Glomerular visceral epithelial cell (primary cell): ENCODE data around the gene NR5A2.

Source experiments
- DNase-seq: peaks from one replicate; pipeline ENCODE4 v3.0.0-alpha.2; 2016; ENCODE audit errors: extremely low spot score

The NR5A2 gene

DNA sequence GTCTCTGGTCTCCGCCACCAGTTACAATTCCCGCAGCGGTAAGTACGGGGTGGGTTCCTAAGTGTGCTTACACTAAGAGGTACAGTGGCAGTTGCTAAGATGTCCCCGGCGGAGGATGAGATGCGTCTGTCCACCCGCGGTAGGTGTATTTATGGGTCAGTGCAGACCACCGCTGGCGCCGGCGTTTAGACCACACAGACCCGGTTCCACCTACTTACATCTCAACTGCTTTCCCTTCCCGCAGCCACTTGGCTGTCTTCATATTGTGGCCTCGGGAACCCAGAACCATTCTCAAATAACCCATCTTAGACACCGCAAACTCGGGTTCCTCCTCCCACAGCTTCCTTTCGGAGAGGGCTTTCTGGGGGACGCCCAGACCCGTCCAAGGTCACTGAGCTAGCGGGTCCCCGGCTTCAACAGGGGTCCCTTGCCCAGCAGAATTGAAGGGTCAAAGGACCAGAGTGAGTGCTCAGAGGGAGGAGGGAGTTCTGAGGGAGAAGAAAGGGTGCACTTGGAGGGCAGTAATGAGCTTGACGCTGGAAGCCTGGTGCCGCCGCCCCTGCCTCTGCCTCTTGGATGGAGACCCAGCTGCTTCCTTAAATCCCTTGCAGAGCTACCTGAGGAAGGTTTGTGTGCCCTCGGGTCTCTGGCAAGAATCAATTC, 8.6 kb downstream of the NR5A2 start:
- DNase-seq: no peak

DNA sequence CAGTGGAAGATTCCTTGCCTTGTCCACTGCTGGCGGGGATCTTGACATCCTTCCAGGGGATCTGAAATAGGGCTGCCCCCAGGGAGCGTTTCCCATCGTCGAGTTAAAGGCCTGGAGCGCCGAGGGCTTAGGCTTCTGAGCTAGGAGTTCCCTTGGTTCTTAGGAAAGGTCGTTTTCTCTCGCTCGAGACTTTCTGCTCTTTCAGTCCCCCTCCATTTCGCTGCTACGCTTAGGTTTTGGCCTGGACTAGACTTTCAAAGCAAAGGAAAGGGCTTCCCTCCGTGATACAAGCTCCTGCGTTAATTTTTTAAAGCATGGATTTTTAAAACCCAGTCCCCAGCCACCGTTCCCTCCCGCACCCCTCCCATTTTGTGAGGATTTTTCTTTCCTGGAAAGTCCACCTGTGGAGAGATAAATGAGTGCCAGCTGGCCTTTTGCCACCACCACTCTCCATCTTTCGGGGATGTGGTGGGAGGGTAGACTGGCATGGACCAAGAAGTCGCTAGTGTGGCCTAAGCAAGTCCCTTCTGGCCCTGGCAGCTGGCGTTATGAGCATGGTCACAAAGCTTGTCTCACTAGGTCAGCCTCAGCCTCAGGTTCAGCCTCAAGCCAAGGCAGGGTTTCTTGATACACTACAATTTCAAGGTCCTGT, 9.2 kb downstream of the NR5A2 start:
- DNase-seq: no peak

DNA sequence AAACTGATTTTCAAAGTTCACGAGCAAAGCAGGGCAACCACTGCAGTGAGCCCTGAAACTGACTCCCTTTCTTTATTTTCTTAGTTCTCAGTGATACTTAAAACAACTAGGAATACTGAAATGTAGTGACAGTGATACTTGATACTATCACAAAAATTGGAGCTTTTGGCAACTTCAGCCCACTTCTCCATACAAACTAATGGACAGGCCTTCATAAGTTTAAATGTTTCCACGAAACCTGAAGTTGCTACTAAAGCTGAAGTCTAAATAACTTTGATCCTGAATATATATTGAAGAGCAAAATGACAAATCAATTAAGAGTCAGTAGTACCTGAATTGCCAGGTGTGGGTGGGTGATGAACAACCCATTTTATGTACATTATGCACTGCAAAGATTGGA, 10.0 kb downstream of the NR5A2 start:
- DNase-seq: no peak

DNA sequence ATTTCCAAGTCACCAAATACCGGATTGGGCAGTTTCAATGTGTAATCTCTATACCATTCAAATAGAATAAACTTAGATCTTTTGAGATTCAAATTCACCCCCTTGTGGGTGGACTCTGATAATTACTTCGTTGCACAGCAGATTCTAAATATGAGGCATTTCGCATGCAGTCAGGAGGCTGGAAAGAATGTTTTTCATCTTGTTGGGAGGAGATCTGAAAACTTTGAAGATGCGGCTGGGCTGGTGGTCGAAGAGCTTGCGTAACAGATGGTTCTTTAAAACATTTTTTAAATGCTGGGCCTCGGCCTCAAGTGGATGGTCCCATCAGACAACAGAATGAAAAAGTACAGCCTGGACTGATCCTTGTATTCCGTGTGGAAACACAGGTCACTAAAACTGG, 10.4 kb downstream of the NR5A2 start:
- no peak for DNase-seq

DNA sequence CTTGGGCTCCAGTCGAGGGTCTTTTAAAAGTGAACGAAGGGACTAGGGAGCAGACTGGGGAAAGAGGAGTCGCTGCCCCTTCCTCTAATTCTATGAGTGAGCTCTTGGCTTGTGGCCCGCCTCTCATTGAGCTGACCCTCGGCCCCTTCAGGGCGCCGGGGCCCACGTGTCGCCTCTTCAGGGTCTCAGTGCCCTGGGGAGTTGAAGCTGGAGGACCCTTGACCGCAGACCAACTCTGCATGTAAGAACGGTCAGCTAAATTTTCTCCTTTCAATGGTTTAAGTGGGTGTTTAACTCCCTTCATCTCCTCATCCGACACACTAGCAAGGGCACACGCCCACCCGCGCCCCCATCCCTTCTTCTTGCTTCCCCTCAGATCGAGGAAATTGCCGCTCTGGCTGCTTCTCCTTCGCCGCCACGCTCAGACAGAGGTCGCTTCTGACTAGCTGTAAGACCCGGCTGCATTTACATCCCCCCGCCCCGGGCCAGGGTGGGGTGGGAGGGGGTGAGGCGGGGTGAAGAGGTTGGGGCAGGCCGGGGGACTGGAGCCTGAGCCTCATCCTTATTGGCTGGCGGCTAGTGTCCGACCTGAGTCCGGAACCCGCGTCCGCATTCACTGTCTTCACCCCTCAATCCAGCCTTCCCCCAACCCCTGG, 10.9 kb downstream of the NR5A2 start:
- DNase-seq: no peak

DNA sequence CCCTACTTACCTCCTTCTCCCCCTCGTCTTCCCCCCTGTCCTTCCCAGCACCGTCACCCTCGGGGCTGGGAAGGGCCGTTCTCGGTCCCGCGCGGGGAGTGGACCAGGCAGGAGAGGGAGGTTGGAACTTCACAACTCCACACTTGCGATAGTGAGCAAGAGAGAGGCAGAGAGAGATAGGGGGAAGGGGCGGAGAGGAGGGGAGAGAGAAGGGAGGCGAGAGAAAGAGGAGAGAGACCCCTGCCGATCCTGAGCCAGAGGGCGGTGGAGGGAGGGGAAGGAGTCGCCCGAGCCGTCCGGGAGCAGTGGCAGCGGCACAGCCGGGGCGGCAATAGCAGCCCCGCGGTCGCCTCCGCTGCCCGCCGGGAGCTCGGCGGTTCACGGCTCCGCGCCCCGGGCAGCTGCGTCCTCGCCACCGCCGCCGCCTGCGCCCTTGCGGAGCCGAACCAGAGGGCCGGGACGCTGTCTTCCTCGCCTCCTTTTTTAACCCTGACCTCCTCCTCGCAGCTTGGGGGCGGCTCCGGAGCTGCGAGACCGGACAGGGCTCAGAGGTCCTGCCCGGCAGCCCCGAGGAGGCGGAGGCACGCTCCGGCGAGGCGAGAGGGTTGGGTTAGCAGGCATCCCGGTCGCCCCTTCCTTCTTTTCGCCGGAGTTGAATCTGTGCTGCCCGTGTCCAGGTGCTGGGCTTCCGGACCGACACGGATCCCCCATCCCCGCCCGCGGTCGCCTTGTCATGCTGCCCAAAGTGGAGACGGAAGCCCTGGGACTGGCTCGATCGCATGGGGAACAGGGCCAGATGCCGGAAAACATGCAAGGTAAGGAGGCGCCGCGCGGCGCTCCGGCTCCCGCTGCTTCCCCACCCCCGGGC, 11.7 kb downstream of the NR5A2 start:
- DNase-seq: peak; percentile 25

DNA sequence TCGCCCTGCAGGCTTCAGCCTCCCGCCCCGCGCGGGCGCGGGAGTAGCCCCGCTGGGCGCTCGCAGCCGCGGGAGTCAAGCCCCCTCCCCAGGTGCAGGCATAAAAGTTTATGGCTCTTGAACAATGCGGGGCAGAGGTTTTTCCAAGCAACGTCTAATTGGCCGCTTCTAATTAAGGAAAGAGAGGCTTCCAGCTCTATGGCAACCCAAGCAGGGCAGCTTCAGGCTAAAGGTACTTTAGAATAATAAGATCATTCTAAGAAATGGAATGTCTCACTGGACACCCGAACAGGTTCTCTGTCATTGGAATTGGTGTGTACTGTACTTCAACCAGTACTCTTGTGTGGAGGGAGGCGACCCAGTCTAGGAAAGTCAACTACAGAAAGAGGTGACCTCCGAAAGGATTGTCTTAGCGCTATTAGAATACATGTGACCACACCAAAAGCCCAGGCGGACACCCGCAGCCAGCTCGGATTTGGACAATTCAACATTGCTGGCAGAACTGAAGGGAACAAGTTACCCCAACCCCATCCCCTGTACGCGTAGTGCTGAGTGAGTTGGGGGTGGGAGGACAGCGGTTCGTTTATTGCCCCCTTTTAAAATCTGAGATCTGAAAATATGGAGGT, 12.5 kb downstream of the NR5A2 start:
- no peak for DNase-seq

DNA sequence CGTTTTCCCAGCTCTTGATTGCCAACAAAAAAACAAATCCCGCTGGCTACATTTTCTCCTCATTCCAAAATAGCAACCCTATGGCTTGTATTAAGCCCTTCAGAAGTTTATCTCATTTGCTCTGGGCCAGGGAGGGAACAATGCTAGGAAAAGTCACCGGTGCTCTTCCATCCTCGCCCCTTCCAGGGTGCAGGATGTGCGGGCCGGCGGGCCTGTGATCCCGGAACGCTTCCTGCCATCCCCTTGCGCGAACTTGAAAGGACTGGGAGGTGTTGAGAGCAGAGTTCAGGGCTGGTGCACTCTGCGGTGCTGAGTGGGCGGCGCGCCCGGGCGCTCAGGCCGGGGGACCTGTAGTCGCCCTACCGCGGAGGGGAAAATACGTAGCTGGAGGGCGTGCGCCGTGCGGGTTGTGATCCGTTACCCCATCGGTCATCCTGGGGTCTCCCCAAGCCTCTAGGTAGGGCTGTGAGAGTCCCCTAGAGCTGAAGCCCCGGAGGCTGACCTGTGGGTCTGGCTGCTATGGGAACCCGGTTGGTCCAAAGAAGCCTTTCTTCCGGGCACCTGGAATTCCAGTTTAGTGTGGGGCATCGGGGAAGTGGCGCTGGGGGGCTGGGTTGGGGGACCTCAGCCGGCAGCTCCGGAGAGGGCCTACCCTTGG, 13.1 kb downstream of the NR5A2 start:
- no peak for DNase-seq

DNA sequence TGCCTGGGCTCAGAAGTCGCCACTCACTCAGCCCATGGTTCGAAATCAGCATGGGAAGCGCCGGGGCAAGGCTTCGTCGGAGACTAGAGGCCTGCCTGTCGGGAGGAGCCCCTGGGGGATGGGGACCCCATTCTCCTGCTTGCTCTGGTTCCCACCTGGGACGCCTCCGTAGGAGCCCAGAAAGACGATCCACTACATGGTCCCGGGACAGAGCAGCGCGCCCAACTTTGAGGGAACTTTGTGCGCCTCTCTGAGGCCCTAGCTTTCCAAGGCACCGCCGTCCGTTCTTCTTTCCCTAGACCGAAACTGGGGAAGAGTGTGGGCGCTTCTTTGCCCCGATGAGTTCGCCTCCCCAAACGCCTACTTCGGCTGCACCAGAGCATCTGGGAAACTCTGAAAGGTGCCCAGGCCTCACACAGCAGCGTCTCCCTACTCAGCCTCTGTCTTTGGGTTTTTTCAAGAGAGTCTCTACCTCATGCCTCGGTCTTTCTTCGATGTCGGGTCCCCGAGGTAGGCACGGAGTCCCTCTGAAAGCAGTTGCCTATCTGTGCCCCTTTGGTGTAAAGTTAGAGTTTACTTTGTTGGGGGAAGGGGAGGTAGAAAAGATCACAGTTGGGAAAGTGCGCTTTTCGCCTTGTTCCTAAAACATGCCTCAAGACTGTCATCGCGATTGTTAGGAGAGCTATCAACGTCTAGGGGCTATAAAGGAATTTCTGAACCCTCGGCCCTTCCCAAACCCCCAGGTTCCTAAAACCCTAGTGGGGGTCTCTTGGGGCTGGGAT, 14.0 kb downstream of the NR5A2 start:
- no peak for DNase-seq

DNA sequence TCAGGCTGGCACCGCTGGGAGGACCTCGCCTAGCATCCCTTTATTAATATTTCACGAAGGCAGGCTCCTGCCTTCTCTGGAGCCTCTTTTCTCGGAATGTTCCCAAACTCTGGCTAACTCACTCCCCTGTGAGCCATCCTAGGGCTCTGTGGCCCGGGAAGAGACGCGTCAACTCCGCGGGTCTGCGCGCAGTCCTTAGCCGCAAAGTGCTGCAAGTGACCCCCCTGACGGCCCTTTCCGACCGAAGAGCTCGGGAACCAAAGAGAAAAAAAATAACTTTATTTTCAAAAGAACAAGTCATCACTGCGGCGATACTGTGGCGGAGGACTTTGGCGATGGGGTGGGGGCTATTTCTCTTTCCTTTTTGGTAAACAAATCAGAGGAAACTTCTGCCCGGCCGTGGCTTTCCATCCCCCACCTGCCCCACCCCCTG, 14.6 kb downstream of the NR5A2 start:
- DNase-seq: no peak

DNA sequence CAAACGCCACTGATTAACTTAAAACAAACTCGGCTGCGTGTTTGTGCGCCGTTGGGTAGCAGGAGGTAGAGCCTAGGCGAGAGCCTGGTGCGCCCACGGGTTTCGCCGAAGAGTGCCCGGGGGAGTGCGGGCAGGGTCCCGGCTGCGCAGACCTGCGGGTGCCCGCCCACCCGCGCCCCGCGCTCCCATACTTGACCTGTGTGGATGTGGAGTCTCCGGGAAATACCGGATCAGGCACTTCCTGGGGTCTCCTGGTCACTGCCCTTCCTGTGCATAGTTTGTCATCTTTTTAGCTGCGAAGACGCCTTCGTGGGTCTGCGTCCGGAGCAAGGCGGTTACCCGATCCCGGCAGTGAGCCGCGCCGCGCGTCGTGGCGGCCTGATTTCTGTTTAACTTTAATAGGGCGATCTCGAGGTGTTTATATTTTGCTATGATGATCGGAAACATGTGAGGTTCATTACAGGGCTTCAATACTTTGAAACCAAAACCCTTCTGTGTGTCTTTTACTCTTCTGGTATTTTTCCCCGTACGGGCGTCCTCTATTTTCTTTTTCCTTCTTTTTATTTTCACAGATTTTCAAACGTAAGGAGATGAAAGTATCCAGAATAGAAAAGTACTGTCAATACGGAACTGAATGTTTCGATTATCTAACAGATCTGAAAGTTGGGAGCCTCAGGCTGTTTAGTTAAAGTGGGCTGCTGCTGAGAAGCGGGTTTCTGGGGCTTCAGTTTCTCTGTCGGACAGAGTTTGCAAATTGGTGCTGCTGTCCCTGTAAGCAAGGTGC, 15.2 kb downstream of the NR5A2 start:
- no peak for DNase-seq

DNA sequence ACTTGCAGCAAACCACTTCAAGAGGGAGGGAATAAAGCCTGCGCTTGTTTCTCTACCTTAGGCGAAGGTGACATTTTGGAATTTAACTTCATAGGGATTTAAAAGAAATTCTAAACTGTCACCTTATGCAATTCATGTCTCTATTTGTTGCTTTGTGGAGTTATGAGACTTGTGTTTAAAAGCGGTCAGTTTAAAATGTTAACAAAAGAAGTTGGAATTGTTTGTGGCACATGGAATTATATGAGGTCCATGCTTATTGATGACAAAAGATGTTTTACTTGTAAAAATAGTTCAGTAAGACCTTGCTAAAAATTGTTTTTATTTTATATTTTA, 15.8 kb downstream of the NR5A2 start:
- no peak for DNase-seq

DNA sequence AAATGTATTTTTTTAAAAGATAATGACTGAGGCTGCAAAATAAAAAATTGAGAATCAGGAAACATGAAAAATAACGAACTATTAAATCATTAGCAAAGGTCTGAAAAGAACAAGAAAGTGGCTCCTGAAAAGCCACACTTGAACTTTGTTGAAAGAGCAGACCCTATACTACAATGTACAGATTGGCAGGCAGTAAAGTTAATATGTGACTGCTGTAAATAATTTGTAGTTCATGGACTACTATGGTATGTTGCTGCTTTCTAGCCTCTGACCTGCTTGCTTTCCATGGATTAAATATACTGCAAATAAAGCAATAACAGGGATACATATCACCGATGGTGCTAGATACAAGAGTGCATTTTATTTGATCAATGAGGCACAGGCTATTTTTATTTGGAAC, 18.6 kb downstream of the NR5A2 start:
- DNase-seq: no peak

DNA sequence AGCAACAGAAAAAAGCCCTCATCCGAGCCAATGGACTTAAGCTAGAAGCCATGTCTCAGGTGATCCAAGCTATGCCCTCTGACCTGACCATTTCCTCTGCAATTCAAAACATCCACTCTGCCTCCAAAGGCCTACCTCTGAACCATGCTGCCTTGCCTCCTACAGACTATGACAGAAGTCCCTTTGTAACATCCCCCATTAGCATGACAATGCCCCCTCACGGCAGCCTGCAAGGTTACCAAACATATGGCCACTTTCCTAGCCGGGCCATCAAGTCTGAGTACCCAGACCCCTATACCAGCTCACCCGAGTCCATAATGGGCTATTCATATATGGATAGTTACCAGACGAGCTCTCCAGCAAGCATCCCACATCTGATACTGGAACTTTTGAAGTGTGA, 20.7 kb downstream of the NR5A2 start:
- DNase-seq: no peak

DNA sequence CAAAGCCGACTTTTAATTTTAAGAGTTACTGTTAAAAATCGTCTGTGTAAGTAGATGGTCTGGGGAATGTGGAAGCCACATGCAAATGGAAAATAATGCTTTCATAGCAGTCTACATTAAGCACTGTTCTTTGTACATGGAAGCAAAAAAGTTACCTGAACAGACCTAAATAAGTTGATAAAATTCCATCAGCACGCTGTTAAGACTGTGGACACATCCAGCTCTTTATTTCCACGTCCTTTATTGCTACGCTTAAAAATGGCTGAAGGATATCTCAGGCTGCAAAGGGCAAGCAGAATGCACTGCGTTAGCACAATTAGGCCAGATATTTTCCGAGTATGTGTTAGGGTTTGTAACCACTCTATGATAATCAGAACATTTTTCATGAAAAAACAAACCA, 22.3 kb downstream of the NR5A2 start:
- DNase-seq: no peak

DNA sequence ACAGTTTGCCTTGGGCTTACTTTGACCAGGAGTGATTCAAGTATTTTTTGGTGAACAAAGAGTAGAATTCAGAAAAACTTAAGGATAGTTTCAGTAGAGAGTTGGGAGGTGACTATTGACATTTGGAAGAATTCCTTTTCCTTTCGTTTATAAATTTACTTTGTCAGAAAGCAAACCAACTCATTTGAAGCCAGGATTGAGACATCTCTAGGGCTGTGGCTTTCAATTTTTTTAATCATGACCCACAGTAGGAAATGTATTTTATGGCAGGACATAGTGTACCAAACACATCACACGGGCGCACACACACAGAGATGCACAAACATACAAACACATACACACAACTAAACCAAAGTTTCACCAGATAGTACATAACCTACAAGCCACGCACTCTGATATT, 24.1 kb downstream of the NR5A2 start:
- DNase-seq: no peak

DNA sequence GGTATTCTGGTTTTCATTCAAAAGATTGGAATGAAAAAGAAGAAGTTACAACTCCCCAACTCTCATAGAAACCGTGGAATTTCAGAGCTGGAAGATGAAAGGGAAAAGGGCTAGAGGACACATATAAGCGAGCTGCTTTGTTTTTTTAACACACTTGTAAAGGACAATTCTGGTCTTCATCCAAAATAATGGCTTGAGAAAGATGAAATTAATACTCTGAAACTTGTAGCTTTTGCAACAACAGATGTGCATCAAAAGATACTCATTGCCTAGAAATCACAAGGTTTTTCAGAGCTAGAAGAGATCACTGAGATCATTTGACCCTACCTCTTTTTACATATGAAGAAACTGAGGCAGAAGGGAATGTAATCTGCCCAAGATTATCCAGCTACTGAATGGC, 25.6 kb downstream of the NR5A2 start:
- DNase-seq: no peak

DNA sequence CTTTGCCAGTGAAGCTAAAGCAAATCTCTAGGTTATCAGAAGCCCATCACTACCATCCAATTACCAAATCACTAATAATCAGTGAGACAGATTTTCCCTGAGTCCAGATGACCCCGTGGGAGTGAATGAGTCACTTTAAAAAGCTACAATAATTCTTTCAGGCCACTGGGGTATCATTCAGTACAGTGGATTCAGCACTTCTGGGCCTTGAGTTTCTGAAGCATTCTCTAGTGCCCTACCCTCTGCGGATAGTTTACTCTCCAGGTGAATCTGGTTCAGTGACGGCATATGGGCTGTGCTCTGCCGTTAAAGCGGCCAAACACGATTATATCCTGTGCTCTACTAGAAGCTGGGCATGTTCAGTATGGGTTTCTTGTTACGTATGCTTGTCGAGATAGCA, 26.1 kb downstream of the NR5A2 start:
- DNase-seq: no peak

DNA sequence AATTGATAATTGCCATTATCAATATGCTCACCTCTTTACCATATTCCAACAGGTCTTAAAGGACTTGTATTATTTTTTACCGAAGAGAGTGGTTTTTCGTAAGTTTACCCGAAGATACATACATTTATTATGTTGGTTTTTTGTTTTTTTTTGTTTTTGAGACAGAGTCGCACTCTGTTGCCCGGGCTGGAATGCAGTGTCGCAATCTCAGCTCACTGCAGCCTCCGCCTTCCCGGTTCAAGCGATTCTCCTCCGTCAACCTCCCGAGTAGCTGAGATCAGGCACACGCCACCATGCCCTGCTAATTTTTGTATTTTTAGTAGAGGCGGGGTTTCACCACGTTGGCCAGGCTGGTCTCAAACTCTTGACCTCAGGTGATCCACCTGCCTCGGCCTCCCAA, 30.8 kb downstream of the NR5A2 start:
- DNase-seq: no peak

DNA sequence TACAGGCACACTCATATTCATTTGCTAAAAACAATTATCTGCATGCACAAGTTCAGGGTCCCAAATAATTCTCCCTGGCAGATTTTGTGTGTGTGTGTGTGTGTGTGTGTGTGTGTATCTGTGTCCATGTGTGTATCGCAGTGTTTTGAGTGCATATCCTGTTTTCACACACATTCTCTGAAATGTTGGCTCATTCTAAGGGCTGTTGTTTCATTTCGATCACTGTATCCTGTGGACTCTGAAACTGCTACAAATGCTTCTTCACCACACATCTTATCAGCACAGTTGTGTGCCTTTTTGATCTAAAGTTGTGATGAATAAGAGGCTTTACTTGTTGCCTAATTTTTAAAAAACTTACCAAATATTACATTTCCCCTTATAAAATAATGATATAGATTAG, 34.6 kb downstream of the NR5A2 start:
- no peak for DNase-seq
